ENCODE measurements around the gene LRRC71.

GRCh38 chr1:156943756-156944155, 23.3 kb downstream of the LRRC71 start:
- no peak for TF ChIP-seq CTCF (IDR thresholded peaks at IDR 0.05)
- no peak for TF ChIP-seq POLR2A (IDR thresholded peaks at IDR 0.05)

Measured in body of pancreas (tissue), 4 donors.